GM13977 (cell line): Measurements from ENCODE around the gene DESI1.
"Not testable (repeated sequence)": the region's sequence is repeated elsewhere in the genome, so short reads cannot be mapped to it uniquely, and the experiment has no call there.

Experiments used
- DNase-seq: peaks from one replicate; pipeline ENCODE4 v3.0.0; 2012; ENCODE audit warnings: low spot score
- CTCF ChIP-seq: IDR thresholded peaks from 2 replicates; pipeline ENCODE4 v1.5.1; 2012; ENCODE audit warnings: mild to moderate bottlenecking, control low read depth; ENCODE audit not compliant: insufficient read depth; ENCODE audit errors: extremely low read depth, missing control alignments
- in situ Hi-C: fragments of 300-500 bp; cut with MboI; formaldehyde crosslinking; loops from one replicate; pipeline ENCODE4 v1.12.0; 2022; ENCODE audit warnings: low sequenced_read_pairs, low pct_unique_long_range_greater_than_20kb, mixed read lengths, inconsistent platforms; ENCODE audit not compliant: unreplicated experiment

Gene DESI1

DNA sequence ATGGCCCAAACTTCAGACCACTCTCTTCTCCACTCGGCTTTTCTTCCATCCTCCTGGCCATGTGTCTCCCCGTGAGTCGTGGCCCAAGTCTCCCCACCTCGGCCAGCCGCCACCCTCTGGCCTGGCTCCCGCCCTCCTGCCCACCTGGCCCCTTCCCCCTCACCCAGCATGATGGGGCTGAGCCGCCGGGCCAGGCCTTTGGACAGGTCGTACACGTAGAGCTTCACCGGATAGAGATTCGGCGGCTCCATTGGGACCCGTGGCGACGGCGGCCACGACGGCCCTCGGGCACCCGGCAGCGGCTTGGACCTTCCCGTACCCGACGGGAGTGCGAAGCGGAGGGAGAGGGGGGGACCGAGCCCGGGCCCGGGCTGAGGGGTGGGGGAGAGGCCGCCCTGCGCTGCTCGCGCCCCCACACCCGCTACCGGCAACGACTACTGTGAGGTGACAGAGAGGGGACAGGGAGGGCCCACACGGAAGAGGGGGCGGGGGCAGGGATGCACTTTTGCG lies at the start of gene DESI1:
TSS of gene DESI1 (minus strand) at position 455 of the 510 bp plus-strand sequence. CDS start at position 251, 204 bp downstream.
- in situ Hi-C loops, result no loop called here
- no peak for DNase-seq
- TF ChIP-seq CTCF, result no peak

GRCh38 chr22:41668971-41669911 lies 48.4 kb upstream of the DESI1 start:
- no peak for TF ChIP-seq CTCF
- in situ Hi-C loops, result no loop called here
- no peak for DNase-seq

- in situ Hi-C loops, result no loop called here
- no peak for TF ChIP-seq CTCF
- DNase-seq, result no peak
These were observed 44.1 kb upstream of the DESI1 start for GRCh38 chr22:41664951-41665350.

DNA sequence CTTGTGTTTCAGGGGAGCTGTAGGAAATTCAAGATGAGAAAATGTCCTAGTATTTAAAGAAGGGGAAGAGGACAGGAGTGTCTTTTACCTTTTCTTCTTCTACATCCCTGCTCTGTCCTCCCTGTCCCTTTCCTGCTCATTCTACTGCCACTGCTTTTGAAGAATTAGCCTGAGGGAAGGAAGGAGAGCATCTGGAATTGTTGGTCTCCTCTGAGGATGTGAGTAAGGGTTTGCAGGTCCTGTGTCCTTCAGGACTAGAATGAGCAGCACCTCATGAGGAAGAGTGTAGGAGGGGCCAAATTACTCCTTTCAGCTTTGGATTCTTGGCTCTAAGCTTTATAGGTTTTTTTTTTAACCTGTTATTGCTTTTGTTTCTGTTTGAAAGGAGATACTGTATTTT lies 43.6 kb upstream of the DESI1 start:
- TF ChIP-seq CTCF, result no peak
- in situ Hi-C loops, result no loop called here
- DNase-seq, result no peak

- in situ Hi-C loops, DNase-seq: not testable (repeated sequence)
These were observed 42.8 kb upstream of the DESI1 start for GRCh38 chr22:41663594-41663993.

DNA sequence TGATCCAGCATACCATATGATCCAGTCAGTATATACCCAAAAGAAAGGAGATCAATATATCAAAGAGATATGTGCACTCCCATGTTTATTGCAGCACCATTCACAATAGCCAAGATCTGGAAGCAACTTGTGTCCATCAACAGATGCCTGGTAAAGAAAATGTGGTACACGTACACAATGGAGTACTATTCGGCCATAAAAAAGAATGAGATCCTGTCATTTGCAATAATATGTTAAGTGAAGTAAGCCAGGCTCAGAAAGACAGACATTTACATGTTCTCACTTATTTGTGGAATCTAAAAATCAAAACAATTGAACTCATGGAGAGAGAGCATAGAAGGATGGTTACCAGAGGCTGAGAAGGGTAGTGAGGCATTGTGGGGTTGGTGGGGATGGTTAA lies 40.9 kb upstream of the DESI1 start:
- DNase-seq, result no peak
- in situ Hi-C loops, result no loop called here
- no peak for TF ChIP-seq CTCF

- in situ Hi-C loops, result no loop called here
- no peak for DNase-seq
- TF ChIP-seq CTCF, result no peak
These were observed 40.2 kb upstream of the DESI1 start for GRCh38 chr22:41661088-41661487.
